GM12878 (cell line): Measurements from ENCODE around the gene DHX38. TPM values are rescaled to one million over a fixed set of nuclear protein-coding genes. Genes with fewer than 3 reads are reported as not detected.

Experiments used
- BRCA1 ChIP-seq: IDR thresholded peaks from 2 replicates; pipeline ENCODE4 v1.6.1; 2011; ENCODE audit warnings: low read depth, low read length, improper control_type of control experiment
- ESRRA ChIP-seq: IDR thresholded peaks from 2 replicates; pipeline ENCODE4 v1.6.1; 2012; ENCODE audit warnings: mild to moderate bottlenecking, low read length, improper control_type of control experiment
- IRF4 ChIP-seq: IDR thresholded peaks from 2 replicates; pipeline ENCODE4 v1.6.1; 2011; ENCODE audit warnings: low read depth, low read length
- MTA3 ChIP-seq: IDR thresholded peaks from 2 replicates; pipeline ENCODE4 v1.6.1; 2012; ENCODE audit warnings: low read length, inconsistent platforms, borderline replicate concordance
- NFYA ChIP-seq: IDR thresholded peaks from 2 replicates; pipeline ENCODE4 v1.6.1; 2011; ENCODE audit warnings: low read depth, mild to moderate bottlenecking, low read length, improper control_type of control experiment, borderline replicate concordance
- NR2C2 ChIP-seq: IDR thresholded peaks from 2 replicates; pipeline ENCODE4 v1.6.1; 2011; ENCODE audit warnings: borderline replicate concordance, low read depth; ENCODE audit not compliant: control insufficient read depth, insufficient read length
- POLR2AphosphoS2 ChIP-seq: IDR thresholded peaks from 2 replicates; pipeline ENCODE4 v1.6.1; 2011; ENCODE audit warnings: low read depth, mild to moderate bottlenecking, low read length, improper control_type of control experiment, moderate library complexity
- SIN3A ChIP-seq: IDR thresholded peaks from 2 replicates; pipeline ENCODE4 v1.6.1; 2012; ENCODE audit warnings: low read depth, low read length, improper control_type of control experiment
- SREBF2 ChIP-seq: IDR thresholded peaks from 2 replicates; pipeline ENCODE4 v1.6.1; 2012; ENCODE audit warnings: mild to moderate bottlenecking, low read length
- YBX1 ChIP-seq: fragments of 450-650 bp; IDR thresholded peaks from 2 replicates; pipeline ENCODE4 v1.6.1; 2016; ENCODE audit warnings: antibody characterized with exemption
- ZSCAN29 ChIP-seq: fragments of 450-650 bp; IDR thresholded peaks from 2 replicates; pipeline ENCODE4 v1.6.1; 2017; ENCODE audit warnings: mild to moderate bottlenecking, moderate library complexity
- ZZZ3 ChIP-seq: IDR thresholded peaks from 2 replicates; pipeline ENCODE4 v1.6.1; 2011; ENCODE audit warnings: low read depth; ENCODE audit not compliant: control insufficient read depth, insufficient read length
- polyA plus RNA-seq, 11 experiments: library from polyadenylated mRNA; depleted of rRNA in 4 of 11; unstranded in 6 of 11; stranded (reverse) in 5 of 11; fragments of >200 nt; fragmentation: Nextera tagmentation in 4 of 11; fragmentation: Illumina TruSeq in 1 of 11; extraction: Ambion mirVana in 4 of 11; extraction: Trizol in 1 of 11; gene quantifications; 1 replicate in 1 of 11; 2 replicates in 10 of 11; pipeline versions ENCODE4 v1.2.1 to v1.2.3, GENCODE V29; 2011 to 2016; ENCODE audit warnings: inconsistent platforms in 2 of 11, missing spikeins in 2 of 11, low read depth in 1 of 11
- total RNA-seq, 4 experiments: library from RNA; depleted of rRNA in 3 of 4; stranded (reverse); fragments of >200 nt in 3 of 4; fragmentation: Illumina TruSeq in 1 of 4; extraction: Trizol in 1 of 4; gene quantifications; 2 replicates each; pipeline versions ENCODE4 v1.2.1 to v1.2.3, GENCODE V29; 2013 to 2021
- TF ChIP-seq, protein P1 (sequence below): fragments of 450-650 bp; IDR thresholded peaks from 2 replicates; pipeline ENCODE4 v1.6.1; 2017; ENCODE audit warnings: borderline replicate concordance
- TF ChIP-seq, protein P2 (sequence below): IDR thresholded peaks from 2 replicates; pipeline ENCODE4 v1.6.1; 2012; ENCODE audit warnings: mild to moderate bottlenecking, low read depth, low read length
- TF ChIP-seq, protein P3 (sequence below): IDR thresholded peaks from 2 replicates; pipeline ENCODE4 v1.6.1; 2011; ENCODE audit warnings: low read depth, low read length, improper control_type of control experiment, borderline replicate concordance
- TF ChIP-seq, protein P4 (sequence below): fragments of 450-650 bp; IDR thresholded peaks from 2 replicates; pipeline ENCODE4 v1.6.1; 2017; ENCODE audit warnings: mild to moderate bottlenecking, moderate library complexity
- TF ChIP-seq, protein P5 (sequence below): fragments of 450-650 bp; IDR thresholded peaks from 2 replicates; pipeline ENCODE4 v1.6.1; 2018; ENCODE audit warnings: borderline replicate concordance, mild to moderate bottlenecking; ENCODE audit not compliant: partially characterized antibody

The DHX38 gene
- total and polyA plus RNA-seq, 10 of the 15 experiments (the other 5 are each of a cell fraction or from before 2014, with no cell fraction given) = 2.1 to 67.8 (median 43.2) TPM

DNA sequence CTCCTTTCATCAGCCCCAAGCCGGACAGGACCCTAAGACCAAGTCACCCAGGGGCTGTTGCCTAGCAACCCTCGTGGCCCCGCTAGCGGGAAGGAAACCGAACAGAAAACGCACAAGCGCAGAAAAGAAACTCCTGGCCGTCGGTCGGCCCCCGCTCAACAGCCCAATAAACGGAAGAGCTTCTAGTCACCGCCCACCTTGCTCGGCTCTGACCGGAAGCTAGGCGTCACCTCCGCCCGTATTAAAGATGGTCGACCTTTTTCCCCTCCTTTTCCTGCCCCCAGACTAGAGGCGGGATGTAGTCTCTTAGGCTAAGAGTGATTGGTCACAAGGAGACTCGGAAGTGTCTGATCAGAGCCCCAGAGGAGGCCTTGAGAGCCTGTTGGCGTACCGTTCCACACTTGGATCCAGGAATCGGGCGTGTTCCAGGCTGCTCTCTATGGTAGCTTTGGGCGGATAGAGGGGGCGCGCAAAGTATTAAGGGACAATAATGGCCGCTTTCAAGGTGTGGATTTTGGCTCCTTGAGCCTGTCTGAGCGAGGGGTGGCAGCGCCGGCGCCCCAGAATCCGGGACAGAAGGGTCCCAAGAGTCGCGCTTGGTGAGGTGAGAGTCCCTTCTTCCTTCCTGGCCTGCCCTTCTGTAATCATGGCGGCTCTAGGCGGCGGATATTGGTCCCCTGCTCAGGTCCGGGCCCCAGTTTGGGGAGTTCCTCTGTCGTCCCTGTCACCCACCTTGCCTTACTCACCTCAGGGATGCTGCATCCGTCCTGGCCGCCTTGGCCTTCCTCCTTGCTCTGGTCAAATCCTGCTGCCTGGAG is at the start of gene DHX38, which contains the start of gene TXNL4B (continued):
- TF ChIP-seq MTA3 (no peak), YBX1 (no peak), ESRRA (no peak), SIN3A (peak; percentile 78; the same call in 1 of the 2 replicates), NR2C2 (no peak), NFYA (no peak), ZZZ3 (no peak), ZSCAN29 (no peak), IRF4 (no peak), BRCA1 (no peak), SREBF2 (no peak), POLR2AphosphoS2 (peak; percentile 79)
- TF ChIP-seq, protein P1, sequence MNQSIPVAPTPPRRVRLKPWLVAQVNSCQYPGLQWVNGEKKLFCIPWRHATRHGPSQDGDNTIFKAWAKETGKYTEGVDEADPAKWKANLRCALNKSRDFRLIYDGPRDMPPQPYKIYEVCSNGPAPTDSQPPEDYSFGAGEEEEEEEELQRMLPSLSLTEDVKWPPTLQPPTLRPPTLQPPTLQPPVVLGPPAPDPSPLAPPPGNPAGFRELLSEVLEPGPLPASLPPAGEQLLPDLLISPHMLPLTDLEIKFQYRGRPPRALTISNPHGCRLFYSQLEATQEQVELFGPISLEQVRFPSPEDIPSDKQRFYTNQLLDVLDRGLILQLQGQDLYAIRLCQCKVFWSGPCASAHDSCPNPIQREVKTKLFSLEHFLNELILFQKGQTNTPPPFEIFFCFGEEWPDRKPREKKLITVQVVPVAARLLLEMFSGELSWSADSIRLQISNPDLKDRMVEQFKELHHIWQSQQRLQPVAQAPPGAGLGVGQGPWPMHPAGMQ = no peak
- TF ChIP-seq, protein P2, sequence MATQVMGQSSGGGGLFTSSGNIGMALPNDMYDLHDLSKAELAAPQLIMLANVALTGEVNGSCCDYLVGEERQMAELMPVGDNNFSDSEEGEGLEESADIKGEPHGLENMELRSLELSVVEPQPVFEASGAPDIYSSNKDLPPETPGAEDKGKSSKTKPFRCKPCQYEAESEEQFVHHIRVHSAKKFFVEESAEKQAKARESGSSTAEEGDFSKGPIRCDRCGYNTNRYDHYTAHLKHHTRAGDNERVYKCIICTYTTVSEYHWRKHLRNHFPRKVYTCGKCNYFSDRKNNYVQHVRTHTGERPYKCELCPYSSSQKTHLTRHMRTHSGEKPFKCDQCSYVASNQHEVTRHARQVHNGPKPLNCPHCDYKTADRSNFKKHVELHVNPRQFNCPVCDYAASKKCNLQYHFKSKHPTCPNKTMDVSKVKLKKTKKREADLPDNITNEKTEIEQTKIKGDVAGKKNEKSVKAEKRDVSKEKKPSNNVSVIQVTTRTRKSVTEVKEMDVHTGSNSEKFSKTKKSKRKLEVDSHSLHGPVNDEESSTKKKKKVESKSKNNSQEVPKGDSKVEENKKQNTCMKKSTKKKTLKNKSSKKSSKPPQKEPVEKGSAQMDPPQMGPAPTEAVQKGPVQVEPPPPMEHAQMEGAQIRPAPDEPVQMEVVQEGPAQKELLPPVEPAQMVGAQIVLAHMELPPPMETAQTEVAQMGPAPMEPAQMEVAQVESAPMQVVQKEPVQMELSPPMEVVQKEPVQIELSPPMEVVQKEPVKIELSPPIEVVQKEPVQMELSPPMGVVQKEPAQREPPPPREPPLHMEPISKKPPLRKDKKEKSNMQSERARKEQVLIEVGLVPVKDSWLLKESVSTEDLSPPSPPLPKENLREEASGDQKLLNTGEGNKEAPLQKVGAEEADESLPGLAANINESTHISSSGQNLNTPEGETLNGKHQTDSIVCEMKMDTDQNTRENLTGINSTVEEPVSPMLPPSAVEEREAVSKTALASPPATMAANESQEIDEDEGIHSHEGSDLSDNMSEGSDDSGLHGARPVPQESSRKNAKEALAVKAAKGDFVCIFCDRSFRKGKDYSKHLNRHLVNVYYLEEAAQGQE = peak; percentile 53; the same call in 1 of the 2 replicates
- TF ChIP-seq, protein P3, sequence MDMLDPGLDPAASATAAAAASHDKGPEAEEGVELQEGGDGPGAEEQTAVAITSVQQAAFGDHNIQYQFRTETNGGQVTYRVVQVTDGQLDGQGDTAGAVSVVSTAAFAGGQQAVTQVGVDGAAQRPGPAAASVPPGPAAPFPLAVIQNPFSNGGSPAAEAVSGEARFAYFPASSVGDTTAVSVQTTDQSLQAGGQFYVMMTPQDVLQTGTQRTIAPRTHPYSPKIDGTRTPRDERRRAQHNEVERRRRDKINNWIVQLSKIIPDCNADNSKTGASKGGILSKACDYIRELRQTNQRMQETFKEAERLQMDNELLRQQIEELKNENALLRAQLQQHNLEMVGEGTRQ = no peak
- TF ChIP-seq, protein P4, sequence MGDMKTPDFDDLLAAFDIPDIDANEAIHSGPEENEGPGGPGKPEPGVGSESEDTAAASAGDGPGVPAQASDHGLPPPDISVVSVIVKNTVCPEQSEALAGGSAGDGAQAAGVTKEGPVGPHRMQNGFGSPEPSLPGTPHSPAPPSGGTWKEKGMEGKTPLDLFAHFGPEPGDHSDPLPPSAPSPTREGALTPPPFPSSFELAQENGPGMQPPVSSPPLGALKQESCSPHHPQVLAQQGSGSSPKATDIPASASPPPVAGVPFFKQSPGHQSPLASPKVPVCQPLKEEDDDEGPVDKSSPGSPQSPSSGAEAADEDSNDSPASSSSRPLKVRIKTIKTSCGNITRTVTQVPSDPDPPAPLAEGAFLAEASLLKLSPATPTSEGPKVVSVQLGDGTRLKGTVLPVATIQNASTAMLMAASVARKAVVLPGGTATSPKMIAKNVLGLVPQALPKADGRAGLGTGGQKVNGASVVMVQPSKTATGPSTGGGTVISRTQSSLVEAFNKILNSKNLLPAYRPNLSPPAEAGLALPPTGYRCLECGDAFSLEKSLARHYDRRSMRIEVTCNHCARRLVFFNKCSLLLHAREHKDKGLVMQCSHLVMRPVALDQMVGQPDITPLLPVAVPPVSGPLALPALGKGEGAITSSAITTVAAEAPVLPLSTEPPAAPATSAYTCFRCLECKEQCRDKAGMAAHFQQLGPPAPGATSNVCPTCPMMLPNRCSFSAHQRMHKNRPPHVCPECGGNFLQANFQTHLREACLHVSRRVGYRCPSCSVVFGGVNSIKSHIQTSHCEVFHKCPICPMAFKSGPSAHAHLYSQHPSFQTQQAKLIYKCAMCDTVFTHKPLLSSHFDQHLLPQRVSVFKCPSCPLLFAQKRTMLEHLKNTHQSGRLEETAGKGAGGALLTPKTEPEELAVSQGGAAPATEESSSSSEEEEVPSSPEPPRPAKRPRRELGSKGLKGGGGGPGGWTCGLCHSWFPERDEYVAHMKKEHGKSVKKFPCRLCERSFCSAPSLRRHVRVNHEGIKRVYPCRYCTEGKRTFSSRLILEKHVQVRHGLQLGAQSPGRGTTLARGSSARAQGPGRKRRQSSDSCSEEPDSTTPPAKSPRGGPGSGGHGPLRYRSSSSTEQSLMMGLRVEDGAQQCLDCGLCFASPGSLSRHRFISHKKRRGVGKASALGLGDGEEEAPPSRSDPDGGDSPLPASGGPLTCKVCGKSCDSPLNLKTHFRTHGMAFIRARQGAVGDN = no peak
- TF ChIP-seq, protein P5, sequence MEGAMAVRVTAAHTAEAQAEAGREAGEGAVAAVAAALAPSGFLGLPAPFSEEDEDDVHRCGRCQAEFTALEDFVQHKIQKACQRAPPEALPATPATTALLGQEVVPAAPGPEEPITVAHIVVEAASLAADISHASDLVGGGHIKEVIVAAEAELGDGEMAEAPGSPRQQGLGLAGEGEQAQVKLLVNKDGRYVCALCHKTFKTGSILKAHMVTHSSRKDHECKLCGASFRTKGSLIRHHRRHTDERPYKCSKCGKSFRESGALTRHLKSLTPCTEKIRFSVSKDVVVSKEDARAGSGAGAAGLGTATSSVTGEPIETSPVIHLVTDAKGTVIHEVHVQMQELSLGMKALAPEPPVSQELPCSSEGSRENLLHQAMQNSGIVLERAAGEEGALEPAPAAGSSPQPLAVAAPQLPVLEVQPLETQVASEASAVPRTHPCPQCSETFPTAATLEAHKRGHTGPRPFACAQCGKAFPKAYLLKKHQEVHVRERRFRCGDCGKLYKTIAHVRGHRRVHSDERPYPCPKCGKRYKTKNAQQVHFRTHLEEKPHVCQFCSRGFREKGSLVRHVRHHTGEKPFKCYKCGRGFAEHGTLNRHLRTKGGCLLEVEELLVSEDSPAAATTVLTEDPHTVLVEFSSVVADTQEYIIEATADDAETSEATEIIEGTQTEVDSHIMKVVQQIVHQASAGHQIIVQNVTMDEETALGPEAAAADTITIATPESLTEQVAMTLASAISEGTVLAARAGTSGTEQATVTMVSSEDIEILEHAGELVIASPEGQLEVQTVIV = peak; percentile 80
